ENCODE data around the gene ABLIM1.

DNA sequence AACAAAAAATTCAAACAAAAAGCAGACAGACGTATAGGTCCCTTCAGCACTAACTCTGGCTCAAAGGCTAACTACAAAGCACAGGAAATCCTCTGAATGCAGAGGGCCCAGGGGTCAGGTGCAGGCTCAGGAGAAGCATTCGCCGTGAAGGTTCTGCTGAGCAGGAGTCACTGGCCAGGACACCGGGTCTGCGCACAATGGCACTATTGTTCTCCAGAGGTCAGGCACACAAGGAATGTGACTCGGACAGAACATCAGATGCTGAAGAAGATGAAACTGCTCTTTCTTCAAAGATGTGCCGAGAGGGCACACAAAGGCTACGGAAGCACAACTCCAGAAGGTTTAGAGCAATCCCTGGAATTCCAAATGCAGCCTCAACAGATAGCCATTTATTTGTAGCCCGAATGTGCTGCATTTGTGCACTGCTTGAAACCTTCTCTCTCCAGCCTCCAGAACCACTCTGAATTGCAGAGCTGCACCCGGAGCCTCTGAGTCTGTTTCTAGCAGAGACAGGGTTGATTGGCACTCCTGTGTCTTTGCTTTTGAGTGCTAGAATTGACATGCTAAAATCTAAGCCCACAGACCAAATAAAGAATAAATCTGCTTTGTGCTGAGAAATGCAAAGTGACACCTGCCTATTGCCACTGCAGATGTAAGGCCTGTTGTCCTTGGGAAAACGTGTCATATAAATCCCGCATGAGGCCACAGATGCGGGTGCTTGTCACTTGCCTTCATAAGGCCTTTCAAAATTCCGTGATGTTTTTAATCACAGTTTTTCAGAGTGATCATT lies 168.4 kb downstream of the ABLIM1 start:
- TF ChIP-seq EZH2 (IDR thresholded peaks at IDR 0.05; ENCODE audit: borderline replicate concordance, insufficient read depth, low read length, poor library complexity, severe bottlenecking) (no peak), CTCF (IDR thresholded peaks at IDR 0.05; ENCODE audit: poor library complexity, severe bottlenecking) (no peak), MXI1 (conservative IDR thresholded peaks at IDR 0.05; ENCODE audit: poor library complexity, severe bottlenecking) (no peak), TAF1 (IDR thresholded peaks at IDR 0.05; ENCODE audit: low read depth) (no peak)
